CD1c-positive myeloid dendritic cell (primary cell): ENCODE data around the gene STK39.
"Not testable (repeated sequence)": the region's sequence is repeated elsewhere in the genome, so short reads cannot be mapped to it uniquely, and the experiment has no call there.

Experiments
- DNase-seq: peaks from one replicate; pipeline ENCODE4 v3.0.0-alpha.2; 2016; ENCODE audit errors: extremely low spot score

The STK39 gene

DNA sequence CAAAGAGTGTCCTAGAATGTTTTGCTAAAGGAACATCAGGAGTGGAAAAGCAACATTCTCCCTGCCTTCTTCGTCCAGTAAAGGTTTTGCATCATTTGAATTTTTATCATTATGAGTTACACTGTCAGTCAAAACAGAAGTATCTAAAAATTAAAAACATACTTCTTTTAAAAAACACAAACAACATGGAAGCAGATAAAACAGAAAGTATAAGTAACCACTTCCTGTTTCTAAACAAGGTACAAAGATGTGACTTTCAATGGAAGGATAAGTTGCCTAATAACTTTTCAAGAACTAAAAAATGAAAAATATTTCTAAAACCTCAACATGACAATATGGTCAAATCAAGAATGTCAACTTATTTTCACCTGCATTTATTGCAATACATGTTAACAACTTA lies 158.2 kb downstream of the STK39 start:
- DNase-seq = peak; percentile 9

DNA sequence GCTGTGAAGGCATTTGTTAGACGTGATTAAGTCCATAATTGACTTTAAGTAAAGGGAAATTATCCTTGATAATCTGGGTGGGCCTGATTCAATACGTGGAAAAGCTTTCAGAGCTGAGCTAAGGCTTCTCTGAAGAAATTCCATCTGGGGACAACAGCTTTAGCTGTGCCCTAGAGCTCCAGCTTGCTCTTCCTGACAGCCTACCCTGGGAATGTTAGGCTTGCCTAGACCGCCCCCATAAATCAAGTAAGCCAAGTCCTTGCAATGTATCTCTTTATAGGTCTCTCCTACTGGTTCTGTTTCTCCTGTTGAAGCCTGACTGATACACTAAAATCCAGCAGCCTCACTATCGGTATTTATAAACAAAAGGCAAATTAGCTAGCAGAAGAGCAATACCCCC lies 160.0 kb downstream of the STK39 start:
- DNase-seq = no peak

DNA sequence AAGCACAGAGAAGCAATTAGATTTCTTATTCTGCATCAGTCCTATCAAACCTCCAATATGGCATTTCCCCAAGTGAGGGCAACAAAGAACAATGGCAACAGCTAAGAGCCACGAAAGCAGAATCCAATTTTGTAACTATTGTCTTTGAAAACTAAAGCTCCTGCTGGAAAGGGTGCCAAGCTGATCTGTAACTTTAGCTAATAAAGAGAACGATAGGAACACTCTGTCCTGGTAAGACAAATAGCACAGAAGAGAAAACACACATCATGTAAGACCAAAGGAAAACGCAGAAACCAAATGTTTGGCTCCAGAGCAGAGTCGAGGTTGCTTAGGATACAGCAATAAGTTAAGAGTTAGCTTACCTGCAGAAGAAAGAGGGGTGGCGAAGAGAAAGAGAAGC lies 160.5 kb downstream of the STK39 start:
- no peak for DNase-seq

DNA sequence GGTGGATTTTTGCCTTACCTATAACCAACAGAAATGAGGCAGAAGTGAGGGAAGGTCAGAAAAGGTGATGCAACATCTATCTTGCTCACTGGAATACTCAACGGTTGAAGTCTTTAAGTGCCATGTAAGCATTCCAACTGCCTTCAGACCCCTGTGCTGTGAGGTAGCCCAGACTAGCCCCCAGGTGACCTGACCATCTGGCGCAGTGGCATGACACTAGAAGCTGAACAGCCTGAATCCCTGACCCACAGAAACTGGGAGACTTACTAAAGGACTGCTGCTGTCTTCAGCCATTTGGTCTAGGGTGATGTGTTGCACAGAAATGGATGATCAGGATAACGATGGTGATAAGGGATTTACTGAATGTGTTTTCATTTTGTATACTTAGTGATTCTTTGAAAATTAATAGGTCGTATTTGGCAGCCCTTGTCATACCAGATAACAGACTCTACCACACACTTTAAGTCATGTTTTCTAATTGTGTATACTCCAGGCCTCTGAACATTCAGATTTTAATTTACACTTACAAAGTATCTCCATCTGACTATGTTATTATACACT lies 161.5 kb downstream of the STK39 start:
- DNase-seq = no peak

DNA sequence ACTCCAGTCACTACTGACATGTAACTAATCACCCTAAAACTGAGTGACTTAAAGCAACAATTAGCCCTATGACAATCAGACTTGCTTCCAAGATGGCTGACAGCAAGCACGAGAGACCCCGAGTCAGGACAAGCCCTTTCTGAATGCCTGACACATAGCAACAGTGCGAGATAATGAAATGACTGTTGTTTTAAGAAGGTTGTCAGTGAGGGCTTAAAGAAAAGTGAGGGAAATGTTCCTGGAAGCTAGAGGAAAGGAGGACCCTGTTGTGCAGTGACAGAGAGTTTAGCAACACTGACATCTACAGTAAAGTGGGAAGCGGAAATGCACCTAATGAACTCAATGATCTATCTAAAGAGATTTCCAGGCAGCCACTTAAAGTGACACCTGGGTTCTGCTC lies 163.1 kb downstream of the STK39 start:
- DNase-seq = no peak

DNA sequence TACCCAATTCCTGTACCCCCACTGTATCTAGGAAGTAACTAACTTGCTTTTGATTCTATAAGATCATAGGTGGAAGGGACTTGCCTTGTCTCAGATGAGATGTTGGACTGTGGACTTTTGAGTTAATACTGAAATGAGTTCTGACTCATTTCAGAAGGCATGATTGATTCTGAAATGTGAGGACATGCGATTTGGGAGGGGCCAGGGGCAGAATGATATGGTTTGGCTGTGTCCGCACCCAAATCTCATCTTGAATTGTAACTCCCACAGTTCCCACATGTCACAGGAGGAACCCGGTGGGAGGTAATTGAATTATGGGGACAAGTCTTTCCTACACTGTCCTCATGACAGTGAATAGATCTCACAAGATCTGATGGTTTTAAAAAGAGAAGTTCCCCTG lies 165.9 kb downstream of the STK39 start:
- not testable (repeated sequence) for DNase-seq

DNA sequence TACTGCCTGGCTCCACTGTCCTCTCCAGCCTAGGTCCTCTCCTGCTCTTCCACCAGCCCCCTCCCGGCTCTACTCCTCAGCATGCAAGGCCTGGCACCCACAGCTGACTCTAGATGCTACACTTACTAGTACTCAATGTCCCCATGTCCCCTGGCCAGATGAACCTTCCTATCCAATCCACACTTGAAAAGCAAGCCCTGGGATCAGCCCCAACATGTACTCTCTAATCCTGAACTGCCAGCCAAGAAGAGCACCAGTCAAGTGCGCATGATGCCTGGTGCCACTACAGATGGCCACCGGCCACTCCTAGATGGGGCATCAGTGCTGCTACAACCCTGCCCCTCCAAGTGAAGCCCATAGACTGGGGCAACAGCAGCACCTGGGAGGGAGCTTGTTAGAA lies 168.2 kb downstream of the STK39 start:
- DNase-seq = no peak

DNA sequence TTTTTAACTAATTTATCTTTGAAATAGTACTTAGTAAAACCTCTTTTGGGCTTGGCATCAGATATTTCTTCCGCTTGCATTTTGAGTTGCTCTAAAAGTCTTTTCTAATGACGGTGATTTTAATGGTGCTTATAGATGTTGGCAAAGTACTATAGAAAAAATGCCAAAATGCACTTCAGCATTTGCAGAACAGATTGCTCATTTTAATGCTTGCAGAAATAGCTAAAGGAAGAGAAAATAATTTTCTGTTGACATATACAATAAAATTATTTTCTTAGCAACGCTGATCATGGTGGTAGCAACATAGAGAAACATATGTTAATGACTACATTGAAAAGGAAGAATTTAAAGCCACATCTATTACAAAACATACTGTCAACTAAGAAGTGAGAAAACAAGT lies 170.7 kb downstream of the STK39 start:
- DNase-seq = no peak

DNA sequence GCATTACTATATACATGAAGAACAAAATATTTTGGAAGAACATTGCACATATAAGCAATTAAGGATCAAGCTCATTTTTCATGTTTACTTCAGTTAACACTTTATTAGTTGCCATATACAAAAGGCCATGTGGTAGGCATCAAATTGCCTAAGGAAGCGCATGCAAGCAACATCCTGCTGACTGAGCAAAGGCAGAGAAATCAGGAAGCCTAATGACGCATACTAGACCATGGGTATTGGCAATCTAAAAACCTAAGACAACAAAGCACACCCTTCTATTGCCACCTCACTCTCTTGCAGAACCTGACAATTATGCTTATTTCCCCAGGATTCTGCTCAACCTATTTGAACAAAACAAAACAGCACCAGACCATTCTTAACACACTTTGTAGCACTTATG lies 171.9 kb downstream of the STK39 start:
- DNase-seq = no peak

DNA sequence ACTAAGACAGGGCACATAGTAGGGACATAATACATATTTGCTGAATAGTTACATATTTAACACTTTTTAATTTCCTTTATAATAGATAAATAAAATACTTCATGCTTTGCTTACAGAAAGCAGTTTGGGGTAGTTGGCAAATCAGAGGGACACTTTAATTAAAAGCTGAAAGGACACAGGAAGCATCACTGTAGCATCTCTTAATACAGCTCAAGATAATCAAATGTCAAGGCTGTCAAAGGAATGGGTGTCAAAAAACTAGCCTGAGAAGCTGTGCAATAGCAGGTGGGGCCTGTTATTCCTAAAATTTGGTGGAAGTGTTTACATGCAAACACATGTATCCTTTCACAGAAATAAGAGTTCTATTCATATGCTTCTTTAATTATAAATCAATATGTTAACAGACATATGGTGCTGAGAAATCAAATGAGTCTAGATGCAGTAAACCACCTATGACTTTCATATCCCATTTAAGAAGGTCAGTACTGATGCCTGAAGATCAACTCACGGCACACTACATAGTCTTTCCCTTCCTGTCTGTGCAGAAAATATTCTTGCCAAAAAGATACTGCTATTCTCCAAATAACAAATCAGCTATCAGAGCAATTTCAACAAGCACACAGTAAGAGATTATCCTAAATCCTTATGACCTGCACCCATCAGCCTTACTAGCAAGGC lies 174.6 kb downstream of the STK39 start:
- DNase-seq = no peak

DNA sequence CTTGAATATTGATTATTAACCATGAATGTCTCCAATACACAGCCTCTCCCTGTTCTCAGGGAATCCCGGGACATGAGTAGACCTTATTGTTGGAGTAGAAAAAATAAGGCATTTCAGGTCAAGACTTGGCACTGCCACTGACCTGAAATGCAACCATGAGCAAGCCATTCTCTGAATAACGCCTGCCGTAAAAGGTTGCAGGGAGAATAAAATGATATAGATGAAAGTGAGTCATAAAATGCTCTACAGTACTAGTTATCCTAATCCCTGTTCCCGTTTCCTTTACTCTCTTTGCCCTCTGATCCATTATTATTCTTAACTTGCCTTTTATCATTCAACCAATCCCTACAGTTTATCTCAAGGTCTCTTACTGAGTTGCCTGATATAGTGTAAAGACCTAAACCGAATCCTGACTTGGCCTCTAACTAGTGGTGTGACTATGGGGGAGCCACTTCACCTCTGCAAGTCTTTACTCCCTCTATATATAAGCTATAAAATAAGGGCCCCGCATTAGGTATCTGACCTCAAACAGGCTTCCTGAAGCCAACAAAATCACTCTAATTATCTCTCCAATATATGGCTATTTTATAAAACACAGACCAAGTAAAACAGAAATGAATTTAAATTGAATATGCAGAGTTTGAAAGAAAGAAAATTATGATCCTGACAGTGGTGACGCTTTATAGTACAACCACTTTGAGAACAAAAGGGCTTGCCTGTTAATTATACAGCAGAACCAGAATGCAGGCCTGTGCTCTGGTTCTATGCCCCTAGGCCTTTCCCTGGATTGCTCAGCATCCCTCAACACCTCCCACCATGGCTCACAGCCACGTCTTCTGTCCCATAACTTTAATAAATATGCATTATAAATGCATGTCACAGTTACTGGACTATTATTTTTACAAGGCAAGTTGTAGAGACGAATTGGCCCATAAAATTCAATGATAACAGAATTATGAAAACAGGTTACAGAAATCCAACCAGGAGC lies 183.1 kb downstream of the STK39 start:
- no peak for DNase-seq

DNA sequence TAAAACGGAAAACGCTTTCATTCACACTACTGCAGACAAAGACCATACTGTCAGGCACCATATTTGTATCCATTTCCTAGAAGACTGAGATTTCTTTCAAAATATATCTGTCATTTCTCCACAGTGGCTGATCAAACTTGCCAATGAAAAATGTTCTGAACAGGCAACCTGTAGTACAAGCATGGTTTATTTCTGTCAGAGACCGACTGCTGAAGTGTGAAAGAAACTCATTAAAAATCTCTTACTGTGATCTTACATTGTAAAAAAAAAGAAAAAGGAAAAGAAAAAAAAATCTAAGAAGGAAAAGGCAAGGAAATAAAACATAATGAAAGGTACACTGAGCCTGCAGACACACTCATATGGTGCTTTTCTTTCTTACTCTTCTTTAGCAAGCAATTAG lies 184.5 kb downstream of the STK39 start:
- no peak for DNase-seq

DNA sequence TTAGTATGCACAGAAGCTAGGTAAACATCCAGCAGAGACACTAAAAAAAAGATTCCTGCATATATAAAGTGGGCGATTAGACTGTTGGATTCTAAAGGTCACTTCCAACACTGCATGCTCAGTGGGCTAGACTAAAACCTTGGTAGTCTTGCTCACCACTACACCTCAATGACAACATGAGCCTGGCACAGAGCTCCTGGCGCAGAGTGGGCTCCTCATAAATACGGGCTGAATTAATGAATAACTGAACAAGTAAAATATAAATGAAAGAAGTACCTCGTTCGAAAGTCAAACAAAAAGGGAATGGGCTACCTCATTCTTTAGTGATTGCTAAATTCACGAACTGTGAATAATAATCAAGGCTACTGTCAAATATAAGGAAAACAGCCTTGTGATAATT lies 185.3 kb downstream of the STK39 start:
- DNase-seq = no peak

DNA sequence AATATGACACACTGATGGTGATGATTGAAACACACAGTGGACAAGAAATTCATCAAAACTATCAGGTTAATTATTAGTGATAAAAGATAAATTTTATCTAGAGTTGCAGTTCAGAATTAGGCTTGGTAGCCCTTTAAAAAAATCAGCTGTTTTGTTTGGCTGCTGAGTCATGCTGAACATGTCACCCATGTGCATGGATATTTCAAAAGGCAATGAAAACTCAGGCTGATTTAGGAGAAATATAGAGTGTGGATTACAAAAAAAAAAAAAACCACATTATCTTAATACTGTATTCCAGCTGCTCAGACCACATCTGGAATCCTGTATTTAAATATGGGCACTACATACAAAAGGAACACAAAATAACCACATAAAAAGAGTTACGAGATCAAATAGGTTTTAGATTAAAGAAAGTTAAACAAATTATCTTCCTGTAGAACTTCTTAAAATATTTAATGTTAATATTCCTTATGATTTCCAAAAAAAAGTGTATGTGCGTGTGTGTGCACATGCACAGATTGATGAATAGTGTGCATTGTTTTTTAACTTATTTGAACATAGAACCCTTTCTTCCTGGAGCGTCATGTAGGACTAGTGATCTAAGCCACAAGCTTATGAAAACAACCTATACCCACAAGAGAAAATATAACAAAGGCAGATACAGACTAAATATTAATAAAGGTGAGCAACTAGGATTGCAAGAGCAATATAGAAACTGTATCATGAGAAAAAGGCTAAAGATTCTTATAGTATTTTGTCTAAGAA lies 186.2 kb downstream of the STK39 start:
- no peak for DNase-seq

DNA sequence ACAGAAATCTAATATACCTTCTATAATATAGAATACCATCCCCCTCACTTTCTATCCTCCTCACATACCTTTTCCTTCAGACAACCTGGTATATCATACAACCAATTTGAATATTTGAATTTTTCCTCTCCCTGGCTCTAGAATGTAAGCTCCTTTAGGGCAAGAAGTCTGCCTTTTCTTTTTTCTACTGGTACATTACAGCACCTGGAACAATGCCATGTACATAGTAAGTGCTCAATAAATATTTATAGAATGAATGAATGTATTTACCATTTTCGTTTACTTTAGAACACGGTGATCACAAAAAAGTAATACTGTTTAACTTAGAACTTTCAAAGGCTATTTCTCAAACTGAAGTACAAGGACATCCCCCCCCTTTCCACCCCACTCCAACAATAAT lies 187.6 kb downstream of the STK39 start:
- no peak for DNase-seq

DNA sequence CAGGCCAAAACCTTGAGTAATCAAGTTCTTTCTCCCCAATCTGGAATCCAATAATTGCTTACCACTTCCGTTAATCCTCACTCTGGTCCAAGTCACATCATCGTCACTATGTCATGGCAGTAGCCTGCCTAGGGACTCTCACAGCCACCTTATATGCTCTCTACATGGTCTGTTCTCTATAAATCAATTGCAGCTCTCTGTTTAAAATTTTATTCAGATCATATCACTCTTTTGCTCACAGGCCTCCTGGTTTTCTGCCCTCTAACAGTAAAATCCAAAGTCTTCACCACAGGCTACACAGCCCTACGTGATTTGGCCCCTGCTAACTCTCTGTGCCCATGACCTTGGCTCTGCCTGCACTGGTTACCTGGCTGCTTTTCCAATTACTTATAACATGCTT lies 188.7 kb downstream of the STK39 start:
- no peak for DNase-seq

DNA sequence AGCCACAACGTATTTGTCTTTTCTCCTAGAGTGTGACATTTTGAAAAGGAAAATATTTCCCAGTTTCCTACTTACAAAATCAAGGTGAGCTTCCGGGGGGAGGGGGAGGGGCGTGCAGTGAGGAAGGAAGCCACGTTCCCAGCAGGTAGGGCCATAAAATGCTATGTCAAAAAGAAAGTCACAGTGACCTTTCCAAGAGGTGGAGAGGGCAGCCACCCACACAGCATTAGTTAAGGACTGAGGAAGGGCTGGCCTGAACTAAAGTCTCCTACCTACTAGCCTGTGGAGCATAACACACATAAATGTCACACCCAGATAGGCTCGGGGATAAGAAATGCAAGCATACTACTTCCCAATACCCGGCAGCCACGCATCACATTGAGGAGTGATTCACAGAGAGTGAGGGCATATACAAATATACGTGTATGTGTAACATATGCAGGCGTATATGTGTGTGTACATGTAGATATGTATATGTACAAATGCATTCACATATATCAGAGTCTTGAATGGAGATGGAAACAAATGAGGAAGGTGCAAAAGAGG lies 191.1 kb downstream of the STK39 start:
- no peak for DNase-seq

DNA sequence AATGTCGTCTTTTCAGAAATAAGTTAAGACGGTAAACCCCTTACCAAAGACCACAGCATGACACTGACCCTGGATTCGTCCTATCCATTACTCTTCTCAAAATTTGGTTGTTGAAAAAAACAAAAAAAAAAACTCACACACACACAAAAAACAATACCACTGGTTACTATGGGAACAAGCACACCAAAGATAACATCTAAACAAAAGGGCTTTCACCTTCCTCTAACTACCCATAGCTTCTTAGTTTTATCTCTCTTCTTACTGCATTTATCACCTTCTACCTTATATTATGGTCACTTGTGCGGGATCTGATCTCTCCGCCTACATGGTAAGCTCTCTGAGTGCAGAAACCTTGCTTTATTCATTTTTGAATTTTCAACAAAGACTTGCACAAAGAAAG lies 192.7 kb downstream of the STK39 start:
- DNase-seq = no peak

DNA sequence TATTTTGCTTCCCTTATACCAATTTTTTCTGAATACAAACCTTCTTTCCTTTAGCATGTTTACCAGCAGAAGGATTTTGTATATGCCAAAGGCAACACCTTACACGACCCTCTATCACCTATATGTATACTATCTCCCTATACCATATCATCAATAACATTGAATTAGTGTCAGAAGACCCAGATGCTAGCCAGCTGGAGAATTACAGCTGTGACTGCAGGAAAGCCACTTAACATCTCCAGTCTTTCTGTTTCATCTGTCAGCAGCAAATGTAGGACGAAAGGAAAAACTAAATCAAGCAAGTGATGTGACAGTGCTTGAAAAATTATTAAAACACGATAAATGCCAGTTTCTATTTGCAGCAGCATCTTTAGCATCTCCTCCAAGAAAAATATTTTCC lies 193.7 kb downstream of the STK39 start:
- DNase-seq = no peak

DNA sequence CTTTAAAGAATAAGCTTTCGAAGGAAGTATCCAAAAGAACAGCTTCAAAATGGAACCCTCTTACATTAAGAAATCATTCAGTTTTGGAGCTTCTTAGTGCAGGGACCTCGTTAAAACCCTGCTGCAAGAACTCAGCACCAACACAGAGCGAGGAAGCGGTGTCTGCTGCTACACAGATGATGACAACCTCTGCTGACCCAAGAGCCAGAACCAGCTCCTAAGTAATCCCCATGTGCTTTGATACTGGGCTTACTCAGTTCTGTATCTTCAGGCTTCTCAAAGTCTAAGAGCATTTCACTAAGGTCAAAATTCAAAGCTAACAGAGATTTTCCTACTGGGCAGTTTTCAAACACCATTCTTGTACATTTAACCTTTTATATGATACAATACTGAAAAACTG lies 194.6 kb downstream of the STK39 start:
- no peak for DNase-seq

DNA sequence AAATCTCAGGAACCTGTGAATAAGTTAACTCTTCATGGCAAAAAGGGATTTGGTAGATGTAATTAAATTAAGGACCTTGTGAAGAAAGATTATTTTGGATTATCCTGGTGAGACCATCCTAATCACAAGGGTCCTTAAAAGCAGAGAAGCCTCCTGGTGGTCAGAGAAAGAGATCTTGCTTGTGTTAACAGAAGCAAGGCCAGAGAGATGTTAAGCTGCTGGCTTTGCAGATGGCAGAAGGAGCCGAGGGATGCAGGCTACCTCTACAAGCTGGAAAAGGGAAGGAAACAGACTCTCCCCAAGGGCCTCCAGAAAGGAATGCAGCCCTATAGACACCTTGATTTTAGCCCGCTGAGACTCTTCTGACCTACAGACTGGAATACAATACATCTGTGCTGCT lies 197.0 kb downstream of the STK39 start:
- DNase-seq = no peak

DNA sequence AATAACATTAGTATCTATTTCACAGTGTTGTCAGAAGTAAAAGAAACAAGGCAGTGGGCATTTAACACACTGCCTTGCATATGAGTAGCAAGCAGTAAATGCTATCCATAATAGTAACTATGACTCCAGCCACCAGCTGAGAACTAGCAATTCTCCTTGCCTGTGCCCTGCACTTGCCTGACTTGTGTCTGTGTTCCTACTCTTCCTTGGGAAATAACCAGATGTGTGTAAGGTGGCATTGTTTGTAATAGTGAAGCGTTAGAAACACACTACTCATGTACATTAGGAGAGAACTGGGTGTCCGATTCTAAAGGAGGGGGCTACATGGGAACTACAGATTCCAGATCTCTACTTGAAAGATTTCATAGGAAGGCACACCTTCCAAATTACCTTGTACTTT lies 197.8 kb downstream of the STK39 start:
- DNase-seq = no peak
